Mesothelial cell of epicardium (in vitro differentiated cells): ENCODE results near the gene CTF1. TPM values are rescaled to one million over a fixed set of nuclear protein-coding genes. Genes with fewer than 3 reads are reported as not detected.
"Not testable (repeated sequence)": the region's sequence is repeated elsewhere in the genome, so short reads cannot be mapped to it uniquely, and the experiment has no call there.

Source experiments
- DNase-seq, 2 experiments: peaks; one replicate each; pipeline ENCODE4 v3.0.0; 2021; ENCODE audit warnings: low spot score in 2 of 2; ENCODE audit not compliant: unreplicated experiment in 2 of 2
- H3K27ac Mint-ChIP-seq: 2 replicates; pipeline ENCODE4 v1.8.0; 2021; ENCODE audit warnings: mixed read lengths
- H3K27me3 Mint-ChIP-seq: 2 replicates; pipeline ENCODE4 v1.8.0; 2021; ENCODE audit warnings: low read depth, mixed read lengths
- H3K36me3 Mint-ChIP-seq: 2 replicates; pipeline ENCODE4 v1.8.0; 2021; ENCODE audit warnings: mixed read lengths
- H3K4me1 Mint-ChIP-seq: 2 replicates; pipeline ENCODE4 v1.8.0; 2021; ENCODE audit warnings: mixed read lengths
- H3K4me3 Mint-ChIP-seq: 2 replicates; pipeline ENCODE4 v1.8.0; 2021; ENCODE audit warnings: mild to moderate bottlenecking, moderate library complexity, mixed read lengths
- H3K9me3 Mint-ChIP-seq: 2 replicates; pipeline ENCODE4 v1.8.0; 2021; ENCODE audit warnings: mixed read lengths
- total RNA-seq: library from RNA; stranded (reverse); gene quantifications from 3 replicates; pipeline ENCODE4 v1.2.1, GENCODE V29; 2021
- TF ChIP-seq, protein P1 (sequence below): fragments of 200-600 bp; sonication (generic); IDR thresholded peaks from one replicate; pipeline ENCODE4 v1.5.0; 2021; ENCODE audit warnings: antibody characterized with exemption; ENCODE audit not compliant: unreplicated experiment

Gene CTF1
- total RNA-seq, 1 donor from 2014 or later: 9.1 TPM

- Mint-ChIP-seq H3K4me3 (no peak overlapping the region), H3K27me3 (no peaks in the 10 kb centered on the region), H3K27ac (peak overlapping the region; percentile 60), H3K9me3 (no peaks in the 10 kb centered on the region), H3K36me3 (peaks cover 6% of the 10 kb centered on the region), H3K4me1 (peaks cover 10% of the 10 kb centered on the region)
- TF ChIP-seq, protein P1, sequence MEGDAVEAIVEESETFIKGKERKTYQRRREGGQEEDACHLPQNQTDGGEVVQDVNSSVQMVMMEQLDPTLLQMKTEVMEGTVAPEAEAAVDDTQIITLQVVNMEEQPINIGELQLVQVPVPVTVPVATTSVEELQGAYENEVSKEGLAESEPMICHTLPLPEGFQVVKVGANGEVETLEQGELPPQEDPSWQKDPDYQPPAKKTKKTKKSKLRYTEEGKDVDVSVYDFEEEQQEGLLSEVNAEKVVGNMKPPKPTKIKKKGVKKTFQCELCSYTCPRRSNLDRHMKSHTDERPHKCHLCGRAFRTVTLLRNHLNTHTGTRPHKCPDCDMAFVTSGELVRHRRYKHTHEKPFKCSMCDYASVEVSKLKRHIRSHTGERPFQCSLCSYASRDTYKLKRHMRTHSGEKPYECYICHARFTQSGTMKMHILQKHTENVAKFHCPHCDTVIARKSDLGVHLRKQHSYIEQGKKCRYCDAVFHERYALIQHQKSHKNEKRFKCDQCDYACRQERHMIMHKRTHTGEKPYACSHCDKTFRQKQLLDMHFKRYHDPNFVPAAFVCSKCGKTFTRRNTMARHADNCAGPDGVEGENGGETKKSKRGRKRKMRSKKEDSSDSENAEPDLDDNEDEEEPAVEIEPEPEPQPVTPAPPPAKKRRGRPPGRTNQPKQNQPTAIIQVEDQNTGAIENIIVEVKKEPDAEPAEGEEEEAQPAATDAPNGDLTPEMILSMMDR: no peak
- no peak for DNase-seq
Observed at GRCh38 chr16:30858829-30859423, 37.5 kb upstream of the CTF1 start.

DNA sequence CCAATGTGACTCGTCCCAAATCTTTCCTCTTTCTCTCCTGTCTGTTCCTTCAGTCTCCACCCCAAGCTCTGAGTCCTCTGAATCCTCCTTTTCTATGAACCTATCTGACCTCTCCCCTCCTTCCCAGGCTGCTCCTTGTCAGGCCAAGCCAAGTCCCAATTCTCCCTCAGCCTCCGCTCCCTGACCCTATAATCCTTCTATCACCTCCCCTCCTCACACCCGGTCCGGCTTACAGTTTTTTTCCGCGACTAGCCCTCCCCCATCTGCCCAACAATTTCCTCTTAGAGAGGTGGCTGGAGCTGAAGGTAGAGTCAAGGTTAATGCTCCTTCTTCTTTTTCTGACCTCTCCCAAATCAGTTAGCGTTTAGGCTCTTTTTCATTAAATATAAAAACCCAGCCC, 35.7 kb upstream of the CTF1 start:
- not testable (repeated sequence) for H3K9me3 Mint-ChIP-seq, H3K27ac Mint-ChIP-seq, H3K4me3 Mint-ChIP-seq, H3K27me3 Mint-ChIP-seq, H3K36me3 Mint-ChIP-seq, DNase-seq
- peaks cover 10% of the 10 kb centered on the region for H3K4me1 Mint-ChIP-seq

GRCh38 chr16:30863178-30863577, 33.2 kb upstream of the CTF1 start:
- DNase-seq, H3K27ac Mint-ChIP-seq, H3K4me1 Mint-ChIP-seq, H3K9me3 Mint-ChIP-seq, H3K36me3 Mint-ChIP-seq, H3K27me3 Mint-ChIP-seq, H3K4me3 Mint-ChIP-seq: not testable (repeated sequence)

GRCh38 chr16:30866031-30866430, 30.4 kb upstream of the CTF1 start:
- Mint-ChIP-seq H3K4me1 (no peaks in the 10 kb centered on the region), H3K27ac (no peak overlapping the region), H3K9me3 (no peaks in the 10 kb centered on the region), H3K4me3 (no peak overlapping the region), H3K36me3 (peaks cover 6% of the 10 kb centered on the region), H3K27me3 (no peaks in the 10 kb centered on the region)
- DNase-seq: no peak
- TF ChIP-seq, protein P1: no peak

DNA sequence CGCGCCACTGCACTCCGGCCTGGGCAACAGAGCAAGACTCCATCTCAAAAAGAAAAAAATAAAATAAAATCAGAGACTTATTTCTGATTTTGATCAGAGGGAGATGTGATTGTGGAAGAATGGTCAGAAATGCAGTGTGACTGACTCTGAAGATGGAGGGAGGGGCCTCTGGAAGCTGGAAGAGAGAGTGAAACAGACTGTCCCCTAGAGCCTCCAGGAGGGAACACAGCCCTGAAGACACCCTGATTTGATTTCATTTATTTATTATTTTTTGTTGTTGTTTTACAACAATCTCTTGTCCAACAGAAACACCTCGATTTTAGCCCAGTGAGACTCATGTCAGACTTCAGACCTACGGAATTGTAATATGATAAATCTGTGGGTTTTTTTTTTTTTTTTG, 28.7 kb upstream of the CTF1 start:
- Mint-ChIP-seq H3K4me1 (no peaks in the 10 kb centered on the region), H3K9me3 (no peaks in the 10 kb centered on the region), H3K27ac (no peak overlapping the region), H3K36me3 (peaks cover 11% of the 10 kb centered on the region), H3K27me3 (no peaks in the 10 kb centered on the region), H3K4me3 (no peak overlapping the region)
- no peak for DNase-seq
- TF ChIP-seq, protein P1: no peak

DNA sequence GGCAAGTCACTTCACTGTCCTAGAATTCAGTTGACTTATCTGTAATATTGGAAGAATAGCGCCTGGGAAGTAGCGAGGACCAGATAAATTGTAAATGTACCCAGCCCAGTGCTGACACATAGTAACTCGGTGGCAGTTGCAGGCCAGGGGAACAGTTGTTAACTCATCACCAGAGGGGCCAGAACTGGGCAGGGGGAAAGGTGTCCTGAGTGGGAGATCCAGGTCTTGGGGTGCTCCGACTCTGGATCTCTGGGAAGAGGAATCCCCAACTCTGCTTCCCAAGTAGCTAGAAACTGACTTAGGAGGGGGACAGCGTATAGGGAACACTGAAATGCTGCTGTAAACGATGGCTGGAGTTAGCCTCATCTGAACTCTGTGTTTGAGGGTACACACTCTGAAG, 25.5 kb upstream of the CTF1 start:
- TF ChIP-seq, protein P1: no peak
- H3K36me3 Mint-ChIP-seq: peaks cover 11% of the 10 kb centered on the region
- DNase-seq: no peak
- H3K4me3 Mint-ChIP-seq: no peak overlapping the region
- H3K9me3 Mint-ChIP-seq: no peaks in the 10 kb centered on the region
- H3K27ac Mint-ChIP-seq: no peak overlapping the region
- H3K27me3 Mint-ChIP-seq: no peaks in the 10 kb centered on the region
- peaks cover 8% of the 10 kb centered on the region for H3K4me1 Mint-ChIP-seq

- Mint-ChIP-seq H3K36me3 (peaks cover 18% of the 10 kb centered on the region), H3K9me3 (no peaks in the 10 kb centered on the region), H3K27ac (peak overlapping the region; percentile 100), H3K27me3 (no peaks in the 10 kb centered on the region), H3K4me1 (peaks cover 20% of the 10 kb centered on the region), H3K4me3 (peak overlapping the region; percentile 88)
- DNase-seq: no peak
- TF ChIP-seq, protein P1: no peak
Observed at GRCh38 chr16:30874244-30874820, 22.1 kb upstream of the CTF1 start.
